Stimulated activated CD8-positive, alpha-beta memory T cell treated with anti-CD3 and anti-CD28 coated beads, Interleukin-4, amount 100 ng/mL, for 1 hour (primary cell): Measurements from ENCODE around the gene HCFC2.
"Not testable (repeated sequence)": the region's sequence is repeated elsewhere in the genome, so short reads cannot be mapped to it uniquely, and the experiment has no call there.

ENCODE experiments used
- DNase-seq, 2 donors: peaks; one replicate each; pipeline ENCODE4 v3.0.0-alpha.2; 2020; ENCODE audit warnings: low read depth in 2 of 2, low spot score in 1 of 2

HCFC2 gene

GRCh38 chr12:104064031-104064841 is at the start of gene HCFC2:
Gene HCFC2, plus strand, starts transcription at chr12:104064531. Its CDS starts 30 bp downstream, at chr12:104064561.
- peak; percentile 71 to 75 for DNase-seq

- not testable (repeated sequence) for DNase-seq
Observed at GRCh38 chr12:104021862-104022261, 42.5 kb upstream of the HCFC2 start.

GRCh38 chr12:104022786-104023185 is 41.5 kb upstream of the HCFC2 start:
- no peak for DNase-seq

DNA sequence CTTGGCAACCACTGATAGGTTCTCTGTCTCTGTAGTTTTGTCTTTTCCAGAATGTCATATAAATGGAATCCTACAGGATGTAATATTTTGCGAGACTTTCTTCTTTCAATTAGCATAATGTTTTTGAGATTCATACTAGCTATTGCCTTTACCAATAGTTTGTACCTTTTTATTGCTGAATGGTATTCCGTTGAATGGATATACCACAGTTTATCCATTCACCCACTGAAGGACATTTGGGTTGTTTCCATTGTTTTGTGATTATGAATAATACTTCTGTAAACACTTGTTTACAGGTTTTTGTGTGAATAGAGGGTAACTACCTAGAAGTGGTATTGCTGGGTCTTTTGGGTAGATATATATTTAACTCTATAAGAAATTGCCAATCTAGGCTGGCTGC is 40.6 kb upstream of the HCFC2 start:
- no peak for DNase-seq

GRCh38 chr12:104024348-104024747 is 40.0 kb upstream of the HCFC2 start:
- DNase-seq, result no peak

- DNase-seq, result no peak
Observed at GRCh38 chr12:104025771-104026170, 38.6 kb upstream of the HCFC2 start.

DNA sequence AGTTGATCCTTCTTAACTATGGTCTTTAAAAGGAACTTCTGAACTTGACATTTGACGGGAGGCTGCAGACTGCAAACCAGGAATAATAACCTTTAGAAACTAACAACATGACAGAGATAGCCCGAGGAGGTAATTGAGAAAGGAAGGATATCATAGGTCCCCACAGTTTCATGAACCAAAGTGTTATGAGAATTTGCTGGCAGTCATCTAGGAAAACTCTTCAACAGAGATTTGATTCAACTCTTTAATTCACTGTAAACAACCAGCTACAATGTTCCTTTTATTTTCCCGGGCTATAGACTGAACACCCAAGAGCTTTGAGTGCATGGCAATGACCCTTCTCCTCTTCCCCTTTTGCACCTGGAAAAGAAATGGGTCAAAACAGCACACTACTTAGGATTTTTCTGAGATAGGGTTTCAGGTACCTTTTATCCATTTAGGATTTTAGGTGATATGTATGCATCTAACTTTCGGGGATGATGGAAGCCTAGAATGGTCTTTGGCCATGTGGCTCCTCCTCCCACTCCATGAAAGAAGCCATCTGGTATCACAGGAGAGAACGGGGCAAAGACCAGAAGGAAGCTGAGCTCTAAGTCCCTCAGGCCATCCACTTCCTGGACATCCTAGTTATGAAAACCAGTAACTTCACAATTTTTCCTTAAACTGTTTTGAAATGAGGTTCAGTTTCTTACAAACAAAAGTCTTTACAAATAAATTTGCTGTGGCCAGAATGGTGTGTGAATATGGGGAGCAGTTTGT is 37.3 kb upstream of the HCFC2 start:
- no peak for DNase-seq

GRCh38 chr12:104030596-104030995 is 33.7 kb upstream of the HCFC2 start:
- DNase-seq, result not testable (repeated sequence)

DNA sequence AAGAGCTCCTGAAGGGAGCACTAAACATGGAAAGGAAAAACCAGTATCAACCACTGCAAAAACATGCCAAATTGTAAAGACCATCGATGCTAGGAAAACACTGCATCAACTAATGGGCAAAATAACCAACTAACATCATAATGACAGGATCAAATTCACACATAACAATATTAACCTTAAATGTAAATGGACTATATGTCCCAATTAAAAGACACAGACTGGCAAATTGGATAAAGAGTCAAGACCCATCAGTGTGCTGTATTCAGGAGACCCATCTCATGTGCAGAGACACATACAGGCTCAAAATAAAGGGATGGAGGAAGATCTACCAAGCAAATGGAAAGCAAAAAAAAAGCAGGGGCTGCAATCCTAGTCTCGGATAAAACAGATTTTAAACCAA is 28.2 kb upstream of the HCFC2 start:
- DNase-seq, result not testable (repeated sequence)

DNA sequence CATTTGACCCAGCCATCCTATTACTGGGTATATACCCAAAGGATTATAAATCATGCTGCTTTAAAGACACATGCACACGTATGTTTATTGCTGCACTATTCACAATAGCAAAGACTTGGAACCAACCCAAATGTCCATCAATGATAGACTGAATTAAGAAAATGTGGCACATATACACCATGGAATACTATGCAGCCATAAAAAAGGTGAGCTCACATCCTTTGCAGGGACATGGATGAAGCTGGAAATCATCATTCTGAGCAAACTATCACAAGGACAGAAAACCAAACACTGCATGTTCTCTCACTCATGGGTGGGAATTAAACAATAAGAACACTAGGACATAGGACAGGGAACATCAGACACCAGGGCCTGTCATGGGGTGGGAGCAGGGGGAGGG is 24.6 kb upstream of the HCFC2 start:
- DNase-seq, result not testable (repeated sequence)

- DNase-seq, result no peak
Observed at GRCh38 chr12:104042580-104042979, 21.8 kb upstream of the HCFC2 start.

- no peak for DNase-seq
Observed at GRCh38 chr12:104044158-104044557, 20.2 kb upstream of the HCFC2 start.

DNA sequence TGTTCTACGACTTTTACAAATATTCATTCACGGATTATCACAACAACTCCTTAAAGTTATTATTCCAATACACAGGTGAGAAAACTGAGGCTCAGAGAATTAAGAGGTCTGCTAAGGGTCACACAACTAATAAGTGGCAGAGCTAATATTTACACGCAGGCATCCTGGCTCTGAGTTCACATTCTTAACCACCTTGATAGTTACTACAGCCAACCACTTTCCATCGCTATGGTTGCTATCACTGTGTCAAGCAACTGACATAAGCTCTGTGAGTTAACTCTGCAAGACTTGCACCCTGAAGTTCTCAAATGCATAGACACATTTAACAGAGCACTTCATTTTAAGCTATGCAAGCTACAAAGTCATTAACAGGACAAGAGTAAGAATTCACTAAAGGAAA is 18.0 kb upstream of the HCFC2 start:
- DNase-seq, result no peak

- no peak for DNase-seq
Observed at GRCh38 chr12:104048162-104048561, 16.2 kb upstream of the HCFC2 start.

GRCh38 chr12:104048811-104049210 is 15.5 kb upstream of the HCFC2 start:
- no peak for DNase-seq

DNA sequence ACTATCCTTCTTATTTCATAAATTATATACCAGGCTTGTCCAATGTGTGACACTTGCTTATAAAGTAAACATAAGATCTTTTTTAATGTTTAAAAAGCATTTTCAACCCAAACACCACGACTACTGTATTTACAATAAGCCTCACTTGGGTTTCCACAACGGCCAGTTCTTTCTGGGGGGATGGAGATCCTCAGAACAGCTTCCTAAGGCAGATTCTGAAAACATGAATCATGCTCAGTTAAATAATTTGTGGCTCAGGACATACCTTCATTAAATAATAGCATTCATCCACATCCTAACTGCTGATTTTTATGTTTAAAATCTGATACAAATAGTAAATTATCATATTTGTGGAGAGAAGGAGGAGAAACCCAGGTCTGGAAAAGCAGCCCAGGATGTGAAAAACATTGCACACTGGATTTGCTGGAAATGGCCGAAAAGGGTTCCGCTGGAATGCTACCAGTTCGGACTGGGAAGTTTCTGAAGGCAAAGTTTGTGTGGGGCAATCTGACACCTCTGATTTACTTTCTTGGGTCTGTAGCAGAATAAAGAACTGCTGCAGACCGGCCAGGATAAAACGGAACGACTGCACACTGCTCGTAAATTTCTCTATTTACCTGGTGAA is 14.9 kb upstream of the HCFC2 start:
- DNase-seq, result no peak

DNA sequence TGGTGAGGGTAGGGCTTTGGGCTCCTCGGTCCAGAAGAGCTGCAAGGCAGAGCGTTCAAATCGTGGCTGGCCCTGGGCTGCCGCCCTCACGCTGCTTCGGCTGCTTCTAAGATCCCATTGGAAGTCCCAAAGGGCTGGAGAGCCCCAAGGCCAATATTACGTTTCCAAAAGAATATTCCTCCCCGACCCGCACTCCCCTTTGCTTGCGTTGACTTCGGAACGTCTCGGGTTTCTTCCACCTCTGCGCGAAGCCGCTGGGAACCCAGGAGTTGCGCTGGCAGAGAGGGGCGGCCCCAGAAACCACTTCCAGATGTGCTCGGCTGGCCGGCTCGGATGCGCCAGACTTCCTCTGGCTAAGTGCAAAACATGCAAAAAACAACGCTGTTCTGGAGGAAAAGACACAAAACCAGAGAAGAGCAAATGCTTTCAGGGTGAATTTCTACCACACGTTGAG is 14.4 kb upstream of the HCFC2 start, which contains the start of gene GLT8D2:
Gene GLT8D2, minus strand, starts transcription at position 285 of the 454 bp plus-strand sequence. CDS start 30,539 bp downstream, outside the sequence.
- no peak for DNase-seq

DNA sequence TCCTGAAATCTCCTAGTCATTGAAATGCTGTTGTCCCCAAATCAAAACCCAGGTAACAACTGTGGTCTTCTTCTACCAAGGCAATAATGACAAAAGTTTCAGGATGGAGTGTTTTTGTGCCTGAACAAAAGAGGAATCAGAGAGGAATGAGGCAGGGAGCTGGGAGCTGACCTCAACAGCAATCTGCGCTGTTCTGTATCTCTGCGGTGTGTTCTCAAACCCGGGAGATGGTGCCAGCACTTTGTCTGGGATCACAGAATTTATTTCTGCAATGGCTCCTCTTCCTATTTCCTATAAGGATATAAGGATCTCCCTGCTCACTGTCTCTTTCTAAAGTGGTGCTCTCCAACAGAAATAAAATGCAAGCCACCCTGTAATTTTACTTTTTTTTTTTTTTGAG is 13.9 kb upstream of the HCFC2 start:
- DNase-seq, result no peak

DNA sequence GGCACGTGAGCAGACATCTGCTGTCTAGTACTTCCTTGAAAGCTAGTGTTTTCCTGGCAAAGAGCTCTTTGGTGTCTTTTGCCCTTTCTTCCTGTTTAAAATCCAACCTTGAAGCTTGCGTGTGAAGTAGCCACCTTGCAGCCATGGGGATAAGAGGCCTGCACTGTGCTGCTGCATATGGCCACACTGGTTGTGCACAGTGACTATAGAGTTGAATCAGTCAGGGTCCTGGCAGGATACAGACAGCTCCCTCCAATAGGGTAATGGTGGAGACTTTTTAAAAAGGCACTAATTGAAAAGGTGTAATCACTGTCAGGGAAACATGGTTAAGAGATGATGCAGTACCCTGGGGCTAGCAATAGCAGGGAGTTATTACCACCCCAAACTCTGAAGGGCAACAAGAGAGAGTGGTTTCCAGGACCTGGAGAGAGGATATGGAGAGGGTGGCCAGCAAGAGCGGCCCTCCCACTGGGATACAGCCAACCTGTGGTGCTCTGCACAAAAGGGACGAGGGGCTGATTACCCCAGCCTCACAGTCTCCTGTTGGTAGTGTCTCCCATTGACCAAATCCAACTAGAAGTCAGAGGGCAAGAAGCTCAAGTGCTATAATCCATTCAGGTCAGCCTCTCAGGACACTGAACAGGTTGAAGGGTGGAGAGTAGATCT is 9.5 kb upstream of the HCFC2 start:
- no peak for DNase-seq

- DNase-seq, result no peak
Observed at GRCh38 chr12:104055686-104056388, 8.5 kb upstream of the HCFC2 start.
